ACHN (cell line): Measurements from ENCODE around the gene ARID3B.
"Not testable (repeated sequence)": the region's sequence is repeated elsewhere in the genome, so short reads cannot be mapped to it uniquely, and the experiment has no call there.

Source experiments
- DNase-seq: peaks from one replicate; pipeline ENCODE4 v3.0.0-alpha.2; 2015
- in situ Hi-C: cut with HindIII; loops from 2 replicates; pipeline ENCODE4 v1.10.0; 2017; ENCODE audit warnings: low sequenced_read_pairs, low pct_ligation_motif_present, low pct_unique_long_range_greater_than_20kb

Gene ARID3B

DNA sequence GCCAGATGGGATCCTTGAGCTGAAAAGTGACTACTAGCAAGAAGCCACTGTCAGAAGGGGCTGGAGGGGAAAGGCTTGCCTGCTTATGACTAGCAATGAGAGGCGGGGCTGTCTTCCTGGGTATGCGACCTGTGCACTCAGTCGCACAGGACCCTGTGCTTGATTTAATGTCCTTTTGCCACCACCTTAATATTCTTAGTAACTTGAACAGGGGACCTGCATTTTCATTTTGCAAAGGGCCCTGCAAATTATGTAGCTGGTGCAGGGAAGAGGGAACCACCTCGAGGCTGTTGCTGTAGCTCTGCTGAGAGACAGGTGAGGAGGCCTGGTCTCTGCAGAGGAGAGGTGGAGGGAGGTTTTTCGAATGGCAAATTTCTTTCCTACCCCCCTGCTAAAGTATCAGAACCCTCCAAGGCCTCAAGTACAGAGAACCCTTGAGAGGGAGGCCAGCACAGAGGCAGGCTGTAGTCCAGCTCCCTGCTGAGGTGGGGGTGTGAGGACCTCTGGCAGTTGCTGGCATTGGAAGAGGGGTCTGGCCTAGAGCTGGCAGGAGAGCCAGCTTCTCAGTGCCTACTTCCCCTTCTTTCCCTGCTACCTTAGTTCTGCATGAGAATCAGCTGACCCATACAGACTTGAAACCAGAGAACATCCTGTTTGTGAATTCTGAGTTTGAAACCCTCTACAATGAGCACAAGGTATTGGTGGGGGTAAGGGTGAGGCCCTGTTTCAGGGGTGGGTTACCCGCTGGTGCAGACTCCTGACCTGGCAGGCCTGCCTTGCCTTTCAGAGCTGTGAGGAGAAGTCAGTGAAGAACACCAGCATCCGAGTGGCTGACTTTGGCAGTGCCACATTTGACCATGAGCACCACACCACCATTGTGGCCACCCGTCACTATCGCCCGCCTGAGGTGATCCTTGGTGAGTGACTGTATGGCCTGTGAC lies 86.0 kb downstream of the ARID3B start:
- no peak for DNase-seq
- in situ Hi-C loops: loop anchor here (25.0 kb wide), 1 partner anchor 135 kb away; no protein-coding TSS in a partner anchor

DNA sequence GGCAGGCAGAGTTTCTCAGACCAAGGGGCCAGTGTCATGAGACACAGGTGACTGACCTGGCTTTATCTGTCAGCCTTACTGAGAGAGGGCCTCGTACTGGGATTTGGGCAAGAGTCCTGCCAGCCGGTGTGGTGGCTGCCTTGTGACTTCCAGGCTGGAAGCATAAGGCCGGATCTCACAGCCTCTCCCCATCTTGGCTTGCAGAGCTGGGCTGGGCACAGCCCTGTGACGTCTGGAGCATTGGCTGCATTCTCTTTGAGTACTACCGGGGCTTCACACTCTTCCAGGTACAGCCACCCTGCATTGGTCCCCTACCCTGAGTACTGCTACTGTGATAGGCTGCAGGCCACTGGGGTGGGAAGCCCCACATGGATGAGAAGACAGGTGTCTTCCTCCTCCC lies 86.7 kb downstream of the ARID3B start:
- no peak for DNase-seq
- in situ Hi-C loops: loop anchor here (25.0 kb wide), 1 partner anchor 135 kb away; no protein-coding TSS in a partner anchor

DNA sequence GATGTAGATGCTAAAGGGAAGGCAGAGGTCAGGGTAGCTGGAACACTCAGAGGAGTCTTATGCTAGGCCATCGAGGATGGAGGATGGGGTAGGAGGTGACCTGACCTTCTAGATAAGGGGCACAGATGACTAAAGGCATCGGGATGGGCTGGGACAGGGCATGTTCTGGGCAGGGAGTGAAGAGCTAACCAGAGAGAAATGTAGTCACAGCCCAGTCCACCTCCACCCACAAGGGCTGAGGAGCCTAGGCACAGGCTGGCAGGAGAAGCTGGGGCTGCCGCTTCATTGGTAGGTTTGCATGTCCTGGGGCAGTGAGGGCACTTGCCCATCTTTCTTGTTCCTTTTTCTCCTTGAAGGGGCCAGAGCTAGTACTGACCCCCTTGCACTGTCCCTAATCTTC lies 87.2 kb downstream of the ARID3B start:
- DNase-seq: no peak
- in situ Hi-C loops: loop anchor here (25.0 kb wide), 1 partner anchor 134 kb away; no protein-coding TSS in a partner anchor

DNA sequence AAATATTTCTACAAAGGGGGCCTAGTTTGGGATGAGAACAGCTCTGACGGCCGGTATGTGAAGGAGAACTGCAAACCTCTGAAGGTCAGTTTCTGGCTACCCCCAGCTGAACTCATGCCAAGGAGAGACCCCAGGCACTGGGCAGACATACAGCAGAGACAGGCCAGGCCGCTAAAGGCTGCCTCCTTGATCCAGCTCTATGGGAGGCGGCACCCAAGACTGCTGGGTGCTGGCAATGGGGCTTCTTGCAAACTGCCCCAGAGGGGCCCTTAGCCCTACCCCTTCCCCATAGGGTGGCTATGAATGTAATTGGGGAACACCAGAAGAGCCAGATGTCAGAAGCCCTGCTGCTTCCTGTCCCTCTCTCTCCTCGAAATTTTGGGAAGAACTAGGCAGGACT lies 87.9 kb downstream of the ARID3B start:
- no peak for DNase-seq
- in situ Hi-C loops: loop anchor here (25.0 kb wide), 1 partner anchor 133 kb away; no protein-coding TSS in a partner anchor

DNA sequence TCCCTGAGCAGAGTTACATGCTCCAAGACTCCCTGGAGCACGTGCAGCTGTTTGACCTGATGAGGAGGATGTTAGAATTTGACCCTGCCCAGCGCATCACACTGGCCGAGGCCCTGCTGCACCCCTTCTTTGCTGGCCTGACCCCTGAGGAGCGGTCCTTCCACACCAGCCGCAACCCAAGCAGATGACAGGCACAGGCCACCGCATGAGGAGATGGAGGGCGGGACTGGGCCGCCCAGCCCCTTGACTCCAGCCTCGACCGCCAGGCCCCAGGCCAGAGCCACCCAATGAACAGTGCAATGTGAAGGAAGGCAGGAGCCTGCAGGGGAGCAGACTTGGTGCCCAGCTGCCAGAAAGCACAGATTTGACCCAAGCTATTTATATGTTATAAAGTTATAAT lies 88.7 kb downstream of the ARID3B start:
- in situ Hi-C loops: loop anchor here (25.0 kb wide), 1 partner anchor 133 kb away; no protein-coding TSS in a partner anchor
- not testable (repeated sequence) for DNase-seq

DNA sequence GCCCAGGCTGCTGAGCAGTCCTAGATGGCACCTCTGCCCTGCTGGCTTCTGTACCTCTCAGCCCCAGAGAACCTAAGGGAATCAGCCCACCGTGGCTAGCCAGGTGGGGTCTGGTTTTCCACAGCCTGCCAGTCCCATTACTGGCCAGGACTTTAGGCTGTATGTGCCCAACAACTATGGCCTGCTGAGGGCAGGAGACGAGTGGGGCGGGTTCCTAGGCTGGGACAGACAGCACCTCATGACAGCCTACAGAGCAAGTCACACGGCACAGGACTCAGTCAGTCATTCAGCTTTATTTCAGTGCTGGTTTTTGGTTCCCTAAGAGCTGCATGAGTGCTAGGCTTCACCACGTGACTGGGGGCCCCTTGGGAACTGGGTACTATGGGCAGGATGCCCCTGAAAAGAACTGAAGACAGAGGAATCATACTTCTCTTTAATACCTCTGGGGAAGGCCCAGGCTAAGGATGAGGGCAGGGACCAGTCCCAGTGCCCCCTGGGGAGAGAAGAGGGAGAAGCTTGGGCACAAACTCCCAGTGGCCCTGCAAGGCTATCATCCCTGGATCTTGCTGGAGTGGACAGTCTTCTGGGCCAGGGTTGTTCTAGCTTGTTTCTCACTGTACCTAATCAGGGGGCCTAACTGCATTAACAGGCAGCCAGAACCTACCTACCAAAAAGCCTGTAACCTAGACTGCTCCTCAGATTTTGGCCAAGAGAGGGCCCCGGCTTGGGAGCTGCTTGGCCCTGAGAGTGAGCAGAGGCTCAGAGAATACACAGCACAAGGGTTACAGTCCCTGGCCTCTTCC lies 89.5 kb downstream of the ARID3B start:
- in situ Hi-C loops: loop anchor here (25.0 kb wide), 1 partner anchor 132 kb away; no protein-coding TSS in a partner anchor
- DNase-seq: no peak

DNA sequence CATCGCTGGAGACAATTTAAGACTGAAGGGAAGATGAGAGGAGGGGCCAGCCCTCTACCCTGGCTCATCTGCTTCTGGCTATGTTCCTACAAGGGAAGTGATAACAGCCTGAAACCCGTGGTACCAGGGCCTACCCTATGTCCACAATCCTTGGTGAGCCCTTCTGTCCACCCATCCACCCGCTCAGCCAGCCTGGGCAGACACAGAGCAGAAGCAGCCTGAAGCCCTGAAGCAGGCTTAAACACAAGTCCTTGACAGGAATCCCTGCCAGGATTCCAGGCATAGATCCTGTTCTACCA lies 90.0 kb downstream of the ARID3B start:
- no peak for DNase-seq
- in situ Hi-C loops: loop anchor here (25.0 kb wide), 1 partner anchor 131 kb away; no protein-coding TSS in a partner anchor

DNA sequence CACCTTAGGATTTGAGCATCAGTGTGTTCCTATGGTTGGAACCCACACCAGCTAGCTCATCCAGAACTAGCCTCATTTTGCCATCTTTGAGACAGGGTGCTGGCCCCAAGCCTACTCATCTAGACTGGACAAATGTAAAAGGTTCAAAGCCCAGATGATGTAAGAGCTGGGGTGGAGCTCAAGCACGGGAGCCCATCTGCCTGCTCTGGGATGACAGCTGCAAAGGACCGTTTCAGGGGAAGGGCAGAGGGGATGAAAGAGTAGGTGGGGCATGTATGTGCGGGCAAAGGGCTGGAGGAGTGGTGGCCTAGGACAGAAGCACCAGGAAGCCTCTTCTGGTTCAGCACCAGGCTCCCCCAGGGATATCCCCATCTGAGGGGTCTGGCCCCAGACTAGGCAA lies 90.4 kb downstream of the ARID3B start:
- in situ Hi-C loops: loop anchor here (25.0 kb wide), 1 partner anchor 131 kb away; no protein-coding TSS in a partner anchor
- DNase-seq: no peak

DNA sequence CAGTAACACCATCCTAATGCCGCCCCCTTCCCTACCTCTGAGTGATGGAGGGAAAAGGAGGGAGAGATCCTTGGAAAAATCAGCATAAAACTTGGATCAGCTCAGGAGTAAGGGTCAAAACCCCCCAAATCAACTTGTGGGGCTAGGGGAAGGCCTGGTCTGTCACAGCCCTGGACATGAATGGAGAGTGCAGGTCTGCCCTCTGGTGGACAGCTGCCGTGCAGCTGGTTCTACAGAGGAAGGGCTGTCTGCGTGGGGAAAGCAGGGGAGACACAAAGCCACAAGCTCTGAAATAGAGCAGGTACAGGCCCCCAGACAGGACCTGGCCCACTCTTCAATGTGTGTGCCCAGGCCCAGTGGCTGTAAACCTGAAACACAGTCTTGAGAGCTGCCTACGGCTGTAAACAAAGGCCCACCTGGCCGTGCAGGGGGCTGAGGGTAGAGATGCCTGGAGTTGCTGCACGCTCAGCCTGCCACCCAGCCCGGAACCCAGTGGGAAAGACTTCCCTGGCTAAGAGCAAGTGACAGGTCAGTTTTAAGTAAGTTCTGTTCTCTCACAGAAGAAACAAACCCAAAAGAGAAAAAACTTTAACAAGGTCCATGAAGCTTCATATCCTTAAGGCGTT lies 91.0 kb downstream of the ARID3B start:
- DNase-seq: peak; percentile 39
- in situ Hi-C loops: loop anchor here (25.0 kb wide), 1 partner anchor 130 kb away; no protein-coding TSS in a partner anchor

DNA sequence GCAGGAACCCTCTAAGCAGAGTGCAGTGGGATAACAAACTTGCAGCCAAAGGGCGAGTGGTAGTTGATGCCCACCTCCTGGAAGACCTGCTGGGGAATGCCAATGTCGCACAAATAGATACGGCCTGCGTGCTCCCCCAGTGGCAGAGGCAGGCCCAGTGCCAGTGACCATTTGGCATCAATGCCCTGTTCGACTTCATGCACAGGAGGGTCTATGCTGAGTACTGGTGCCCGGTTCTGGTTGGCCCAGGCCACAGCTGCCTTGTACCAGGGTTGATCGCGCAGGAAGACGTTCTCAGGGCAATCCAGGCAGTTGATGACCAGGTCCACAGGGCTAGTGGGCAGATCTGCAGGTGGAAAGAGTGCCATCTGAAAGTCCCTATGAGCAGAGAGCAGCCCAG lies 91.6 kb downstream of the ARID3B start:
- DNase-seq: no peak
- in situ Hi-C loops: loop anchor here (25.0 kb wide), 1 partner anchor 130 kb away; no protein-coding TSS in a partner anchor

DNA sequence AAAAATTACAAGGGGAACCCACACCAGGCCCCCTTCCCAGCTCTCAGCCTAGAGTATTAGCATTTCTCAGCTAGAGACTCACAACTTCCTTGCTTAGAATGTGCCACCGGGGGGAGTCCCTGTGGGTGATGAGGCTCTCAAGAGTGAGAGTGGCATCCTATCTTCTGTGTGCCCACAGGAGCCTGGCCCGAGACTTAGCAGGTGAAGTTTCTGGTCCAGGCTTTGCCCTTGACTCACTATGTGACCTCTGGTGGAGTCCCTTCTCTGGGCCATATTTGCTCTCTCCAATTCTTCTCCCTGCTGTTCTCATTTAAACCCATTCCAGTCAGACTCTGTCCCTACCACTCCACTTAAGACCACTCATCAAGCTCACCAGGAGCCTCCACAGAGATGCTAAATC lies 92.8 kb downstream of the ARID3B start:
- in situ Hi-C loops: loop anchor here (25.0 kb wide), 1 partner anchor 129 kb away; no protein-coding TSS in a partner anchor

DNA sequence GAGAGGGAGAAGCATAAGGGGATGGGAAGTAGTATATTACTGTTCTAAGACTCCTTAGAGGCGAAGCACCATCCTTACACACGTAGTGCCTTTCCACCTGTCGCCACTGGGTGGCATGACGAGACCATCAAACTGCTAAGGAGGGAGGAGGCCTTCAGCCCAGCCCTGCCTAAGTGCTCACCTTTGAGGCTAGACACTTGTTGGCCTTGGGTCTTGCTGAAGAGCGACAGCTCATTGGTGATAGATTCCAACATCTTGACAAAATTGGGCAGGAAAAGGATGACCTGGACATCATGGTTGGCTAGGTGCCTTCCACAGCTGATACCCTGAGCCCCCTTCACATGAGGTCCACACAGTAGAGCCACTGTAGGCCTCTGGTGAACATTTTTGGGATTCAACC lies 94.2 kb downstream of the ARID3B start:
- in situ Hi-C loops: loop anchor here (25.0 kb wide), 1 partner anchor 127 kb away; no protein-coding TSS in a partner anchor
- peak; percentile 56 for DNase-seq

More for the DNA sequence above, 92.8 kb downstream of the ARID3B start:
- no peak for DNase-seq

DNA sequence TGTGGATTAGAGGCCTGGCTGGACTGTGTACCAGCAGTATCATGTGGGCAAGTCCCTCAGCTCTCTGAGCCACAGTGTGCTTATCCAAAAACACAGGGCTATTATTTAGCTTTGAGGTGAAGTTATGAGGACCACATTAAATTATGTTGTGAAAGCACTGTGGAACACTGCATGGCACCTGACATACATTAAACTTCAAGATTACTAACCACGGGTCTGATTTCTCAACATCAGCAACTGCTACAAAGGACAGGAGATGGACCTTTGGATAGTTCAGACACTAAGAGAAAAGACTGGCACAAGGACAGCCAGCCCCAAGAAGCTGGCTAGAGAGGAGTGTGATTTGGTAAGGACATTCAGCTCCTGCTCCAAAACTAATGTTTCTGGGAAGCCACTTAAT lies 96.0 kb downstream of the ARID3B start:
- in situ Hi-C loops: loop anchor here (25.0 kb wide), 1 partner anchor 125 kb away; no protein-coding TSS in a partner anchor
- DNase-seq: no peak

DNA sequence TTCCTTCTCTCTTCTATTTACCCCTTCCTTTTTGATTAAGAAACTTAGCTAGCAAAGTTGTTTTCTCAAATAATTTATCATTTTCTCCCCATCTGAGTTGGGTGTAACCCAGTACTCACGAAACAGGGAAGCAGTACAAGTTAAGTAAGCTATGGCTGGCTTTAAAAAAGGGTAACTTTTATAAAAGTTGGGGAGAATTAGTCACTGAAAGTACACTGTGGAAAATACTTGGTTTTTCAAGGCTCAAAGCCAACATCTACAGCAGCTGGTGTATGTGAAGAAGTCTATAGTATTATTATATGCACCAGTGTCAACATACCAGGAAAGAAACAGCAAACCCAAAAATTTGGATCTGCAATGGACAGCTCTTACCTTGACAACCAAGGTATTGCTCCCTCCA lies 100.1 kb downstream of the ARID3B start:
- DNase-seq: no peak
- in situ Hi-C loops: loop anchor here (25.0 kb wide), 1 partner anchor 121 kb away; no protein-coding TSS in a partner anchor

DNA sequence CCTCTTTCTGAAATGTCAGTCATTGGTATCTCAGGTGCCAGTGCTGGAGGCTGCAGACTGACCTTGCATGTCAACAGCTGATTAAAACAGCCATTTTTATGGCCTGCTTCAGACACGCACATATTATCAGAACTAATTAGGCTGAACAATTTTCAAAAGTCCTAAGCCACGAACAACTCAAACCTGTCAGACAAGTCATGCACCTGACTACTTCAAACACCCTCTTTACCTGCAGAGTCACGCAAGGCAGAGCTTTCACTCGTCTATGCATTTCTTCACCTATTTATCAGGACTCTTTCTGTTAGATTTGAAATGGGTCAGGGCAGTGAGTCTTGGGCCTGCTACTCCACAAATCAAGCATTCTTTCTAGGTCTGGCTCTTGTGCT lies 101.3 kb downstream of the ARID3B start:
- in situ Hi-C loops: loop anchor here (25.0 kb wide), 1 partner anchor 120 kb away; no protein-coding TSS in a partner anchor

DNA sequence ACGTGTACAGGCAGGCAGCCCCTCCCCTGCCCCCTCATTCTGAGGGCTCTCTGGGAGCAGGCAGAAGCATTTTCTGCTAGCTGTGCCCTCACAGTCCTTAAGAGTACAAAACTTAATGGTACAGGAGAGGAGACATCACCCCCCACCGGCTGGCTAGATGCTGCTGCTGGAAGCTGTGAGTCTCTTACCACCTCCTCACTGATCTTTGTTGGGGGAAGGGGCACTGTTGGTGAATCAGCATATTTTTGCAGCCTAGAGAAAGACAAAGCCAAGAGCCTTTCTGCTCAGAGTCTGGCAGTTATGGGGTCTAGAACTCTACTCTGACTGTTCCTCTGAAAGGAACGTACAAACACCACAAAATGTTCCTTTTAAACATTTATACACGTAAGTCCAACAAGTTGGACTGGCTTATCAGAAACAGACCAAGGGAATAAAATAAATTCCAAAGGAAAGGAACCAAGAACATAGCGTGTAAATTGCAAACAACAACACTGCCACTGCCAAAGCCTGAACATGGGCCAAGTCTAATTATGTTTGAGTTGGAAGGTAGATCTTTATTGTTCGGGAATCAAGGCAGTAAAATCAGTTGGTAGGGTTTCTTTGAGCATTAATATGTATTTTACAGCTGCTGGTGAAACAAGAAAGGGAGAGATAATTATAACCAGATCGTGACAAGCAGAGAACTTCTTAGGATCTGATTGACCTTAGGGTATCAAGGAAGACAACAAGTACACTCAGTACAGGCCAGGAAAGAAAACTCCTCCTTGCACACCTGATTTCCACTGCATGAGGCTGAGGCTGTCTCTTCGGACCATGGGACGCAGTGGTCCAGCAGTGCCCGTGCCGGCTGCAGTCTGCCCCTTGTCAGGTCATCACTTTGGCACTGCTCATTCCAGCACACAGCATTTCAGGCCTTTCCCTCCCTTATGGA lies 102.0 kb downstream of the ARID3B start:
- DNase-seq: no peak
- in situ Hi-C loops: loop anchor here (25.0 kb wide), 1 partner anchor 119 kb away; no protein-coding TSS in a partner anchor

More for the DNA sequence above, 101.3 kb downstream of the ARID3B start:
- DNase-seq: no peak

DNA sequence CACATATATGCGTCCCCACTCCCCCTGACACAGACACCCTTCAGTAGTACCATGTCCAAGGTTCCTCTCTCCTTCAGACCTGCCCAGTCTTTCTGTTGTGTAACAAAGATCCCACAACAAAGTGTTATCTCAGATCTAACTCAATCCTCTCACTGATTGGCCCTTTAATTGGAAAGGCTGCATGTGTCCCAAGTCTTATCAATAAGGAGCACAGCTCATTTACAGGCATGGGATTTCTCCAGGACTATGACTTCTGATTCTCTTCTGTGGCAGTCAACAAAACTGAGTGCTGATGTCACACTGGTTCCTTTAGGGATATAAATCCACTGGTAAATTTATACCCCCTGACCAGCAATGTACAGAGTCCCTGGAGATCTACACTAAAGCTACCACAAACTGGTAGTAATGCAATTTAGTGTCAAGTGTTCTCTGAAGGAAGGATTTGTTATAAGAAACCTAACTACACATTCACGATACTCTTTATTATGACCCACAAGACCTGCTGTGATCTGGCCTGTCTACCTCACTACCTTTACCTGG lies 102.7 kb downstream of the ARID3B start:
- in situ Hi-C loops: loop anchor here (25.0 kb wide), 1 partner anchor 119 kb away; no protein-coding TSS in a partner anchor
- no peak for DNase-seq
